Suppressor macrophage treated with lipopolysaccharide for 1 hour (primary cell): ENCODE measurements around the gene AMH.
A peak's percentile ranks its signal among the peaks of the same experiment; 100 is the strongest.
"Not testable (repeated sequence)": the region's sequence is repeated elsewhere in the genome, so short reads cannot be mapped to it uniquely, and the experiment has no call there.

Experiments
- DNase-seq, 3 donors: peaks; one replicate each; pipeline ENCODE4 v3.0.0-alpha.2; 2020 to 2022

The AMH gene

DNA sequence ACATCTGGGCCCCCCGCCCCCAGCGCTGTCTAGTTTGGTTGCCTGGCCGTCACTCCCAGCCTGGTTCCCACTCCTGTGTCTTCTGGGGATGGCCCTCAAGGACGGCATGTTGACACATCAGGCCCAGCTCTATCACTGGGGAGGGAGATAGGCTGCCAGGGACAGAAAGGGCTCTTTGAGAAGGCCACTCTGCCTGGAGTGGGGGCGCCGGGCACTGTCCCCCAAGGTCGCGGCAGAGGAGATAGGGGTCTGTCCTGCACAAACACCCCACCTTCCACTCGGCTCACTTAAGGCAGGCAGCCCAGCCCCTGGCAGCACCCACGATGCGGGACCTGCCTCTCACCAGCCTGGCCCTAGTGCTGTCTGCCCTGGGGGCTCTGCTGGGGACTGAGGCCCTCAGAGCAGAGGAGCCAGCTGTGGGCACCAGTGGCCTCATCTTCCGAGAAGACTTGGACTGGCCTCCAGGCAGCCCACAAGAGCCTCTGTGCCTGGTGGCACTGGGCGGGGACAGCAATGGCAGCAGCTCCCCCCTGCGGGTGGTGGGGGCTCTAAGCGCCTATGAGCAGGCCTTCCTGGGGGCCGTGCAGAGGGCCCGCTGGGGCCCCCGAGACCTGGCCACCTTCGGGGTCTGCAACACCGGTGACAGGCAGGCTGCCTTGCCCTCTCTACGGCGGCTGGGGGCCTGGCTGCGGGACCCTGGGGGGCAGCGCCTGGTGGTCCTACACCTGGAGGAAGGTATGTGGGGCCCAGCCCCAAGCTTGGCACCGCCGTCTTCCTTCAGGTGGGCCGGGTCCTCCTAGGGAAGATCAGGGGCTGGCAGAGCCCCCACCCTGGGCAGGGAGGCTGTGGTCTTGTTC is at the start of gene AMH:
Gene AMH (plus strand): TSS at position 314 of the 857 bp plus-strand sequence. CDS start 10 bp downstream, at position 324.
- no peak for DNase-seq

DNA sequence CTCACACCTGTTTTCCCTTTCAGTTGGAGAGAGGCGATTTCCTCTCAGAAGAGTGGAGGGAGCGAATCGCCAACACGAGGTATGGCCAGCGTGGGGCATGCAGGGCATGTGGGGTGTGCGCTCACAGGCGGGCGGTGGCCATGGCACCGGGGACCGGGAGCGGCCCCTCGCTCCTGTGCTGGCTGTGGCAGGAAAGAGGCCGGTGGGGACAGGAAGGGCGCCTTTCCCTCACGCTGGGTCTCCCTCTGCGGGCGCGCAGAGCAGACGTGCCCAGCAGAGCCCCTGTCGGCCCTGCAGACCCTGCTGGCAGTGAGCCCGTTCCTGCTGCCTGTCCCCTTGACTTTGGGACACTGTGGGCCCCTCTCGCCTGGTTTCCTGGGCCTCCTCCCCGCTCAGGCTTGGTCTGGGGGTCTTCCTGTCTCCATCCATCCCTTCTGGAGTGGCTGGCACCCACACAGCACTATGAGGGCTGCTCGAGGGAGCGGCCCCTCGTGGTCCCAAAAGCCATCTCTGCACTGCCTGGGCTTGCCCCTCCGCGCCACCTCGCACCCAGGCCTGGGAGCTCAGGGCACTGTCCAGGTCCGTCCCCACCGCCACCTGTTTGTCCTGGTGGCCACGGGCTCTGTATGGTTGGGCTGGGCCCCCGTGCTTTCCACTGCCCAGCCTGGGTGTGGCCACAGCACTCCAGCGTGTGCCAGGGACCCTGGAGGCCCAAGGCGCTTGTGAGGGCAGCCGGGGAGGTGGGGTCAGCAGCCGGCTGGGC is 49.1 kb upstream of the AMH start:
- DNase-seq = no peak

DNA sequence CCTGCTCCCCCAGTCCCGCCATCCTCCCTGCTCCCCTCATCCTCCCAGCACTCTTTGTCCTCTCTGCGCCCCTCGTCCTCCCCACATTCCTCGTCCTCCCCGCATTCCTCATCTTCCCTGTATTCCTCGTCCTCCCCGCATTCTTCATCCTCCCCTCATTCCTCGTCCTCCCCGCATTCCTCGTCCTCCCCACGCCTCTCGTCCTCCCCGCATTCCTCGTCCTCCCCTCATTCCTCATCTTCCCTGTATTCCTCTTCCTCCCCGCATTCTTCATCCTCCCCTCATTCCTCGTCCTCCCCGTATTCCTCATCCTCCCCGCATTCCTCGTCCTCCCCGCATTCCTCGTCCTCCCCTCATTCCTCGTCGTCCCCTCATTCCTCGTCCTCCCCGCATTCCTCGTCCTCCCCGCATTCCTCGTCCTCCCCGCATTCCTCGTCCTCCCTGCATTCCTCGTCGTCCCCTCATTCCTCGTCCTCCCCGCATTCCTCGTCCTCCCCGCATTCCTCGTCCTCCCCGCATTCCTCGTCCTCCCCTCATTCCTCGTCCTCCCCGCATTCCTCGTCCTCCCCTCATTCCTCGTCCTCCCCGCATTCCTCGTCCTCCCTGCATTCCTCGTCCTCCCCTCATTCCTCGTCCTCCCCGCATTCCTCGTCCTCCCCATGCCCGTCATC is 48.4 kb upstream of the AMH start:
- DNase-seq = not testable (repeated sequence)

DNA sequence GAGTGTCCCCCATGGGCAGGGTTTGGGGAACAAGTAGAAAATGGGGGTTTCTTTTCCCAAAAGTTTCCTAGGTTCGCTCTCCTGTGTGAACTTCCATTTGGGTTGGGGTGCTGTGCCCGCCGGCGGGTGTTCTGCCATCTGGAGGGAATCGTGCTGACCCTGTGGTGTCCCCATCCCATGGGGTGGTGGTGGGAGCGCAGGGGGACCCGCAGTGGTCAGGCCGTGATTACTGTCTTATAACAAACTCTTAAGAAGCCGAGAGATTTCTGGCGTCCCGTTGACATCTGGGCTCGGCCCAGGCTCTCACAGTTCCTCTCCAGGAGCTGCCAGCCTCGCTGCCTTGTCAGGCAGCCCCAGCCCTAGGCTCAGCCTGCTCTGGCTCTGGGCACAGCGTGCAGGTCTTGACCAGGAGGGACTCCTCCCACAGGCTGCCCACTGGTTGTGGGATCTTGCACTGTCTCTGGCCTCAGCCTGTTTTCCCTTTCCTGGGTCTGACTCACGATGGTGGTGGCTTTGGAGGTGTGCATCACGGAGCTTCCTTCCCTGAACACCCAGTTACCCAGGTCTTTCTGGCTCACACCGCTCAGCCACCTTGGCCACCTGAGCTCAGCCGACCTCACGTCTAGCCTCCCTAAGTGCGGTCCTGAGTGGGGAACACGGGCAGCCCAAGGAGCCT is 47.5 kb upstream of the AMH start:
- DNase-seq = no peak

DNA sequence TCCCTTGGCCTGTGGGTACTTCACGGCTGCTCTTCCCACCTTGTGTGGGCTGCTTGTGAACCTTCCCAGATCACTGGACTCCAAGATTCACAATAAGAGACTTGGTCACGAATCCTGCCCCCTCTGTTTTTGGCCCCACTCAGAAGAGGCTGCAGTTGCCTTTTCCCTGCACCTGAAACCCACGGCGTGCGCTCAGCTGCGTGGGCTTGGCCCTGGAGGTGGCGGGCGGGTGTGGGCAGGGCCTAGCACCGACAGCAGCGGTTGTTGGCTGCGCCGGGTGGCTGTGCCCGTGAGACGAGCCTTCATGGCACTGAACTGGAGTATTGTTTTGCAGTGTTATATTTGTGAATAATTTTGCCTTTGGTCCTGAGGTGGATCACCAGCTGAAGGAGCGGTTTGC is 46.8 kb upstream of the AMH start:
- no peak for DNase-seq

DNA sequence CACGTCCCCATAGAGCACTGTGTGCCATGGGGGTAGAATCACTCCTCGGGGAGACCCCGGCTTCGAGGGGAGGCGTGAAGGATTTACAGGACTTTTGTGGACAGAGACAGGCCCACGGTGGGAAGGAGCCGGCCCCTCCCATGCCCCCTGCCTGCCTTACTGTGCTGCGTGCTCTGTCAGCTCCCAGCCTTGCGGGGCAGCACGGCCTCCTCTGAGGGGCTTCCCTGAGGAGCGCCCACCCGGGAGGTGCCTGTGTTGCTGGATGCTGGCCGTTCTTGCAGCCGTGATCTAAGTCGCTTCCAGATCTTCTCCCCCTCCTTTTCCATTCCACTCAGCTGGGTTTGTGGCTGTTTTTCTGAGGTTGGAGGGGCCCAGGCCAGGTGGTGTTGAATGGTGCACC is 42.1 kb upstream of the AMH start:
- no peak for DNase-seq

DNA sequence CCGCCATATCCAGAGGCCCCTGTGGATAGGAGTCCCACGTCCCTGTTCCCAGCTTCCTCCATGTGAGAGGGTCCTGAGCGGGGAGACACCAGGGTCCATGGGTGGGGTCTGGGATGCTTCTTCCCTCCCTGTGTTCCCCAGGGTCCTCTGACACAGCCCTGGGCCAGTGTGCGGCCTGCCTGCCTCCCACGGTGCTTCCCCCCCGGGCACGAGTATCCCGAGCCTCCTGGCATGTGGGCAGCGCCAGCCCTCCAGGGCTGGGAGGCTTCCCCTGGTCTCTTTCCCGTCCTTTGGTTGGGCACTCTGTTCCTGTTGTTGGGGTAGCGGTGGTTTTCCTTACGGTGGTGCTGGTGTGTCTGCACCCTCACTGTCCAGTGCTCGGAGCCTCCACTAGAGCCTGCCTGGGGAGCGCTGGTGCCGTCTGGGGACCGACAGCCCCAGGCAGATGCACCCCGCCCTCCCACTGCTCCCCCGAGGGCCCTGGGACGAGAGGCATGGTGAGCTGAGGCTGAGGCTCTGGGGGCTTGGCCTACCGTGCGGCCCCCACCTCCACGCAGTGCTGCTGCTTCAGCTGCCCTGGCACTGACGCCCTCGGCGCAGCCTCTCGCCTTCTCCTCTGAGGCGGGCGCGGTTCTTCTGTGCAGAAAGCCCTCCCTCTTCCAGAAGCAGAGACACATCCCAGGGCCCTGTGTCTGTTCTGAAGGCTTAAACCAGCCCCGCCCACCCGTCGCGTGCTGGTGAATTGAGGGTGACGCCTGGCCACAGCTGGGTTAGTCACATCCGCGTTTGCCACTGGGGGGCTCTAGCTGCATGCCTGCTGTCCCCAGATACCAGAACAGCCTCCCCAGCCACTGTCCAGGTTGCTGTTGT is 40.9 kb upstream of the AMH start:
- DNase-seq = peak in 2 of 3 donors; percentile 46 to 49

DNA sequence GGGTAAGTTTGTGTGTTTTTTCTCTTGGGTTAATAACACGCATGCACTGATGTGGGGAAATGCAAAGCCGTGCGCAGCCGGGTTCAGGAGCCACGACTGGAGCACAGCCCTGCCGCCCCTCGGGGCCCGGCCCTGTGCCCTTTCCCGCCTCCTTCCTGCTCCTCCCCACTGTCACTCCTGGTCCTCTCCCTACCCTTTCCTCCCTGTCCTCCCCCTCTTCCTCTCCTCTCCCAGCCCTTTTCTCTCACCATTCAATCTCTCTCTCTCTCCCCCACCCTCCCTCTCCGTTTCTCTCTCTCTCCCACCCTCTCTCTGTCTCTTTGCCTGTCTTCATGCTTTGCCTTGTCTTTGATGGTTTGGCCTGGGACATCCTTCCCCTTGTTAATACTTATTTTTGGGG is 40.1 kb upstream of the AMH start:
- no peak for DNase-seq

DNA sequence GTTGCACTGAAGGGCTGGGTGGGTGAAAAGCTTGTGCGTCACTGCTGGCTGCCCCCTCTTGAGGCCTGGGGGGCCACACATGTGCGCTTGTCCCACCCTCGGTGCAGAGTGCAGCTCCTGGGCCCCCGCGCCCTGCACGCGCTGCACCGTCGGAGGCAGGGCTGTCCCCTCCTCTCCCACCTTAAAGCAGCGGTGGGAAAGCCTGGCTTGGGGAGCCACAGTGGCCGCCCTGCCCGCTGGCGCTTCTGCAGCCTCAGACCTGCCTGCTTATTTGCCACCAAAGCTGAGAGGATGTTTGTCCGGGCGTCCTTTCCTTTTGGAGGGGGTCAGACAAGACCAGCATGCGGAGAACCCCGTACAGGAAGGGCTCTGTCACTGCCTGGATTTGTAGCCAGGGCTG is 39.7 kb upstream of the AMH start:
- DNase-seq = no peak

DNA sequence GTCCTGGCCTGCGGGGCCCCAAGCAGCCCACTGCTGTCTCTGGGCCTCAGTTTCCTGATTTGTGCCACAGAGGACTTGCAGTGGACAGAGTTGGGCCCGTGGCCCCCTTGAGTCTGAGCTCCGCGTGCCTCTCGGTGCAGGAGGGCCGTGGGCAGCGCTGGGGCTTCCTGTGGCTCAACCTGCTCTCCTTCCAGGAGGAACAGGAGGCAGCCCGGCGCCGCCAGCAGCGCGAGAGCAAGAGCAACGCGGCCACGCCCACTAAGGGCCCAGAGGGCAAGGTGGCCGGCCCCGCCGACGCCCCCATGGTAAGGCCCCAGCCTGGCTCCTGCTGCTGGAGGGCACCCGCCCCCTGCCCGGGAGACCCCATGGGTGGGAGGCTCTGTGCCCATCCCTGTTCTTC is 38.9 kb upstream of the AMH start:
- no peak for DNase-seq

DNA sequence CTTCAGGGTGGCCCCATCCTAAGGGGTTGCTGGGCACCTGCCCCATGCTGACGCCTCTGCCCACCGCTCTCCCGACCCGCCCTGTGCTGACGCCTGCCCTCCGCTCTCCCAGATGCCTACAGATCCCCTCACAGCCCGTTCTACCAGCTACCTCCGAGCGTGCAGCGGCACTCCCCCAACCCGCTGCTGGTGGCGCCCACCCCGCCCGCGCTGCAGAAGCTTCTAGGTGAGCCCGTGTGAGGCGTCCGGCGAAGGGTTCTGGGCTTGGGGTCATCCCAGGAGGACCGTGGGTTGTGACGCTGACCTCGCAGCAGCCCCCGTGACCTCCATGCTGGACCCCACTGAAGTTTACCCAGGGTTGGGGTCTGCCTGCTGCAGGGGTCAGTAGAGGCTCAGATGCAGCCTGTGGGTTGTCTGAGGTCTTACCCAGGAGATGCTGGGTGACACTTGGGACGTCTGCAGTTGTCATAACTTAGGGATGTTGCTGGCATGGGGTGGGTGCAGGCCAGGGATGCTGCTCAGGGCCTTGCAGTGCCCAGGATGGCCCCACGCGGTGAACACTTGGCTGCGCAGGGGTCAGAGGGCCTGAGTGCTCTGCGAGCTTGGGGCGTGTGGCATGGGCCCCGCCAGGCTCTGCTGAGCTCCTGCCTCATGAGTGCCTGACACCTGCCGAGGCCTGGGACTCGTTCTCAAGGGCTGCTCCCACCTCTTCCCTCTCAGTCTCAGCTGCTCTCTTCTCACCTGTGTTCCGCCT is 38.0 kb upstream of the AMH start:
- no peak for DNase-seq

DNA sequence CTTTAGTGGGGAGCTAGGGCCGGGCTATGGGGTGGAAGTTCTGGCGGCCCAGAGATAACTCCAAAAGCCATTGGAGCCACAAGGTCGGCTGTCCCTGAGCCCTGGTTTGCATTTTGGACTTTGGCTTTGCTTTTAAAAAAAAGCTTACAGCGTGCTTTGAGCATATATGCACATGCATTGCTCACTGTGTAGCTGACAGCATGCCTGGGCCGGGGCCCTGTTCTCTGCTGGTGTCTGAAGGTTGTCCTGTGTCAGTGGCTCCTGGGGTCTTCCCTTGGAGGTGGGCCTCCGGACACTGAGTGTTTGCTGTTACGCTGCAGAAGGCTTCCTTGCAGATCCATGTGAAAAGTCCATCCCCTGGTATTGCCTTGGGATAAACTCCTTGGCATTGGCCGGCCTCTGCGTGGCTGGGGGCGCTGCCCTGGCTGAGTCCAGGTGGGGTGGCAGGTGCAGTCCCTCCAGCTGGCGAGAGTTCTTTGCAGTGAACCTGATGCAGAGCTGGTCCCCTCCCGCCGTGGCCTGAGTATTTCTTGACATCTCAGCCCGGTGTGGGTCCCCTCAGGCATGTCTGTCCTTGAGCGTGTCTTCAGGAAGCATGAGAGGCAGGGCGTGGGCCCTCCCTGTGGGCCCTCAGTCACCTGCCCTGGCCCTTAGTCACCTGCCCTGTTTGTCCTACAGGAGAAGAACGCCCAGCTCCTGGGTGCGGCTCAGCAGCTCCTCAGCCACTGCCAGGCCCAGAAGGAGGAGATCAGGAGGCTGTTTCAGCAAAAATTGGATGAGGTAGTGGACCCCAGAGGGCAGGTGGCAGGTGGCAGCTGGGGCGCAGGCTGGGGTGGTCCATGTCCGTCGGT is 36.0 kb upstream of the AMH start:
- no peak for DNase-seq

DNA sequence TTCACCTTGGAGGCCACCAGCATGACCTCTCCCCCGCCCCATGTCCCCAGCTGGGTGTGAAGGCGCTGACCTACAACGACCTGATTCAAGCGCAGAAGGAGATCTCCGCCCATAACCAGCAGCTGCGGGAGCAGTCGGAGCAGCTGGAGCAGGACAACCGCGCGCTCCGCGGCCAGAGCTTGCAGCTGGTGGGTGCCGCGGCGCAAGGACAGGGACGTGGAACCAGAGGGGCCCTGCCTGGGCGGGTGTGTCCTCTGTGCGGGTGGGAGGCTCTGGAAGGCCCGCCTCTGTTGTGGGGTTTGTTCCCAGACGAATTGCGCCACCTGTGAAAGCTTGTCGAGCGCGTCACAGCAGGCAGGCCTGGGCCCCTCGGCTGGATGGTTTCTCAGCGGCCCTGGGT is 35.3 kb upstream of the AMH start:
- DNase-seq = no peak

DNA sequence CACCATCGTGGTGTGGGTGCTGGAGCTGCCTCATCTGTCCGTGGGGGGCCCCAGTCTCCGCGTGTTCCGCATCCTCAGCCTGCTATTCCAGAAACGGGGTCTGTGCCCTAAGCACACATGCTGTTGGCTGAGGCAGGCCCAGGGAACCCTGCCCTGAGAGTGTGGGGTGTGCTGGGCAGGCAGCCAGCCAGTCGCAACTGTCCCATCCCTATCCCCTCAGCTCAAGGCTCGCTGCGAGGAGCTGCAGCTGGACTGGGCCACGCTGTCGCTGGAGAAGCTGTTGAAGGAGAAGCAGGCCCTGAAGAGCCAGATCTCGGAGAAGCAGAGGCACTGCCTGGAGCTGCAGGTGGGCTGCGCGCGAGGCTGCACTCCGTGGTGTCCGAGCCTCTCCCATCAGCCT is 34.9 kb upstream of the AMH start:
- no peak for DNase-seq

DNA sequence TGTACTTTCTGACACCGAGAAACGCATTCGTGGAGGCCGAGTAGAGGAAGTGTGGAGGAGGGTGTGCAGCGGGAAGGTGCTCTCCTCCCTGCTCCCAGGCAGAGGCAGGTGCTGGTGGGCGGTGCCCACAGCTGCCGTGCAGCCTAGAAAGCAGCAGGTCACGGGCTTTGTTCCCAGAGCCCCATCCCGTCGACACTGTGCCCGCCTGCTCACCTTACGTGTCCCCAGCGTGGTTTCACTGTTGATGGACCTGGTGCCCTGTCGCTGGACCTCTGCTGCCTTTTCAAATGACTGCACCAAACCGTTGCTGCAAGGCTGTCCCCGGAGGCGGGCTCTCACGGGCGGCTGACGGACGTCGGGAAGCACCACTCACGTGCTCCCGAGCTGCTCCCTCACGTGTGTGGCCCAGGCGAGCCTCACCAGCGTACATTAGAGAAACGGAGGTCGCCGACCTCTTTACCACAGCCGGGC is 33.8 kb upstream of the AMH start:
- no peak for DNase-seq

DNA sequence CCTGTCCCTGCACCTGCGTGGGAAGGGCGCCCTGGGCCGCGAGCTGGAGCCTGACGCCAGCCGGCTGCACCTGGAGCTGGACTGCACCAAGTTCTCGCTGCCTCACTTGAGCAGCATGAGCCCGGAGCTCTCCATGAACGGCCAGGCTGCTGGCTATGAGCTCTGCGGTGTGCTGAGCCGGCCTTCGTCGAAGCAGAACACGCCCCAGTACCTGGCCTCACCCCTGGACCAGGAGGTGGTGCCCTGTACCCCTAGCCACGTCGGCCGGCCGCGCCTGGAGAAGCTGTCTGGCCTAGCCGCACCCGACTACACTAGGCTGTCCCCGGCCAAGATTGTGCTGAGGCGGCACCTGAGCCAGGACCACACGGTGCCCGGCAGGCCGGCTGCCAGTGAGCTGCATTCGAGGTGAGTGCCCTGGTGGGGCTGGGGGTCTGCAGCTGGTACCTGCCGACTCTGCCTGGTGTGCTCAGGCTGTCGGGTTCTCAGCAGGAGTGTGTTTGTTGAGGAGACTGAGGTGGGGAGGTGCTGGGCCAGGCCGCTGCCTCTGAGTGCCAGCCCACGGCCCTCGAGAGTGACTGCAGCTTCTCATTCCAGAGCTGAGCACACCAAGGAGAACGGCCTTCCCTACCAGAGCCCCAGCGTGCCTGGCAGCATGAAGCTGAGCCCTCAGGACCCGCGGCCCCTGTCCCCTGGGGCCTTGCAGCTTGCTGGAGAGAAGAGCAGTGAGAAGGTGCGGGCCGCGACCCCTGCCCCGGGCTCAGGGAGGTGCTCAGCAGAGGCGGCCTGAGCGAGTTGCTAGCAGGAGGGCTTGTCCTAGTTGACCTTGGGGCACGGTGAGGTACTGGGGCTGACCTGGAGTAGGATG is 32.5 kb upstream of the AMH start:
- DNase-seq = no peak

DNA sequence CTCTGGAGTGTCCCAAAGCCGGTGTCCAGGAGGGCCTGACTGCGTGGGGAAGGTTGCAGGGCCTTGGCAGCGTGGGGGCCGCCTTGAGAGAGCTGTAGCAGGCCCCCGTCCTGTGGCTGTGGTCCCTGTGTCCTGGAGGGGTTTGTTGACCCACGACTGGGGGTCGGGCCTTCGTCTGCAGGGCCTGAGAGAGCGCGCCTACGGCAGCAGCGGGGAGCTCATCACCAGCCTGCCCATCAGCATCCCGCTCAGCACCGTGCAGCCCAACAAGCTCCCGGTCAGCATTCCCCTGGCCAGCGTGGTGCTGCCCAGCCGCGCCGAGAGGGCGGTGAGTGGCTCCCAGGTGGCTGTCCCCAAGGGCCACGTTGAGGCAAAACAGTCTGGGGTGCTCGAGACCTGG is 31.5 kb upstream of the AMH start:
- DNase-seq = no peak

DNA sequence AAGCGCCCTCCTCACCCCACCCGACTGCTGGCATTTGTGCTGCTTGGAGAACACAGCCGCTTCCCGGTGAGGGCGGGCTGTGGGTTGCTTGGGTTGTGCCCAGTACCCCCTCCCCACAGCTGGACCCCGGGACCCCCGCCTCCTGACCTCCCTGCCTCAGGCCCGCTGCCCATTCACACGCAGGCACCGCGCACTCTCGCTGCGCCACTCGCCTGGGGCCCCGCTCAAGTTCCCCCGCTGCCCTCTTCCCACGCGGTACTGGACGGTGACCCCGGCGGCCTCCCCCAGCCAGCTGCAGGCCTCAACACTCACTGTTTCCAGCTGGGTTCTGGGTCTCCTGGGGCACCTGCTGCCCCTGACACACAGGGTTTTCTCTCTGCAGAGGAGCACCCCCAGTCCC is 29.4 kb upstream of the AMH start:
- no peak for DNase-seq

DNA sequence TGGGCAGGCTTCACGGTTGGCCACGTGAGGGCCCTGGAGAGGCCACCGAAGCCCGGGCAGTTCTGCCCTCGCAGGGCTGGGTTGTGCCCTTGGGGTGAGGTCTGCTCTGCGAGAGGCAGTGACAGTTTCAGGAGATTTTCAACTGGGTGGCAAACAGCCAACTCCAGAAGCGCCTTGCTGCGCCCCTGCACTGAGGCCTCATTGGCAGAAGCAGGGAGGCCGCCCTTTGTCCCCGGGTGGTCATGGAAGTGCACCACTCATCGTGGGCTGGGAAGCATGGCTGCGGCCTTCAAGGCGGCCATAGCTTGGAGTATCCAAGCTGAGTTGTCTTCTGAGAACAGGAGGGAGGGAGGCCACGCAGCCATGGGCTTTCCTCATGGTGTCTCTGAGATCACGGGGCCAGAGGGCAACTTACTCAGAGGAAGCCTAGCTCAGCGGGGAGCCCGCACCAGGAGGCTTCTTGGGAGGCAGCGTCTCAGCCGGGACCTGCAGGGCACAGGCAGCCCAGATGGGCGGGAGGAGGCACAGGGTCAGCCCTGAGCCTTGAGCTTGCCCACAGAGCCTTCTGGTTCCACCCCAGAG is 27.8 kb upstream of the AMH start:
- DNase-seq = no peak
